ENCODE results near the gene CAMK2B. TPM values are rescaled to one million over a fixed set of nuclear protein-coding genes. Genes with fewer than 3 reads are reported as not detected.

Gene CAMK2B
- total and polyA plus RNA-seq, 9 donors, result 0.22 to 1.4 (median 0.45) TPM; not detected in 2

DNA sequence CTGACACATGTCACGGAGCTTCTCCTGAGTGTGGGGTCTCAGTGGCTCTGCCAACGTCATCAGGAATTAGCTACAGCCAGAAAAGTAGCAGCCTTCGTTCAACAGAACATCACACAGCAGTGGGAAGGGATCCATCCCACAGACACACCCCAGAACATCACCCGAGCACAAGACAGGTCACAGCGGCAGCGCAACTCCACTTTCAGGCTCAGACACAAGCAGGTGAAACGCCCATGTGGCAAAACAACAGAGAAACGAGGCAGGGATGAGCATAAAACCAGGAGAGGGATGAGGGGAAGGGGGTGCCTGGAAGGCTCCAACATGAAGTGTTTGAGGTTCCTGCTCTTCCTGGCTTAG, 44.8 kb downstream of the CAMK2B start:
- Histone ChIP-seq H3K4me1 (ENCODE audit: insufficient read depth) (no peaks in the 10 kb centered on the region), H3K36me3 (no peaks in the 10 kb centered on the region), H3K9me3 (no peaks in the 10 kb centered on the region), H3K27ac (no peak overlapping the region), H3K27me3 (no peaks in the 10 kb centered on the region), H3K4me3 (no peak overlapping the region)
- no peak for TF ChIP-seq POLR2A (IDR thresholded peaks at IDR 0.05)
- TF ChIP-seq EP300 (IDR thresholded peaks at IDR 0.05), result no peak
- TF ChIP-seq, protein P1, sequence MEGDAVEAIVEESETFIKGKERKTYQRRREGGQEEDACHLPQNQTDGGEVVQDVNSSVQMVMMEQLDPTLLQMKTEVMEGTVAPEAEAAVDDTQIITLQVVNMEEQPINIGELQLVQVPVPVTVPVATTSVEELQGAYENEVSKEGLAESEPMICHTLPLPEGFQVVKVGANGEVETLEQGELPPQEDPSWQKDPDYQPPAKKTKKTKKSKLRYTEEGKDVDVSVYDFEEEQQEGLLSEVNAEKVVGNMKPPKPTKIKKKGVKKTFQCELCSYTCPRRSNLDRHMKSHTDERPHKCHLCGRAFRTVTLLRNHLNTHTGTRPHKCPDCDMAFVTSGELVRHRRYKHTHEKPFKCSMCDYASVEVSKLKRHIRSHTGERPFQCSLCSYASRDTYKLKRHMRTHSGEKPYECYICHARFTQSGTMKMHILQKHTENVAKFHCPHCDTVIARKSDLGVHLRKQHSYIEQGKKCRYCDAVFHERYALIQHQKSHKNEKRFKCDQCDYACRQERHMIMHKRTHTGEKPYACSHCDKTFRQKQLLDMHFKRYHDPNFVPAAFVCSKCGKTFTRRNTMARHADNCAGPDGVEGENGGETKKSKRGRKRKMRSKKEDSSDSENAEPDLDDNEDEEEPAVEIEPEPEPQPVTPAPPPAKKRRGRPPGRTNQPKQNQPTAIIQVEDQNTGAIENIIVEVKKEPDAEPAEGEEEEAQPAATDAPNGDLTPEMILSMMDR (IDR thresholded peaks at IDR 0.05), result no peak
- peak in 1 of 5 donors; percentile 1 for DNase-seq
- WGBS, 3 donors, result 81 to 85% (median 82%) methylated on average over 8 of the region's 8 CpGs
- intact Hi-C loops (cut with DNase I), result no loop called here

DNA sequence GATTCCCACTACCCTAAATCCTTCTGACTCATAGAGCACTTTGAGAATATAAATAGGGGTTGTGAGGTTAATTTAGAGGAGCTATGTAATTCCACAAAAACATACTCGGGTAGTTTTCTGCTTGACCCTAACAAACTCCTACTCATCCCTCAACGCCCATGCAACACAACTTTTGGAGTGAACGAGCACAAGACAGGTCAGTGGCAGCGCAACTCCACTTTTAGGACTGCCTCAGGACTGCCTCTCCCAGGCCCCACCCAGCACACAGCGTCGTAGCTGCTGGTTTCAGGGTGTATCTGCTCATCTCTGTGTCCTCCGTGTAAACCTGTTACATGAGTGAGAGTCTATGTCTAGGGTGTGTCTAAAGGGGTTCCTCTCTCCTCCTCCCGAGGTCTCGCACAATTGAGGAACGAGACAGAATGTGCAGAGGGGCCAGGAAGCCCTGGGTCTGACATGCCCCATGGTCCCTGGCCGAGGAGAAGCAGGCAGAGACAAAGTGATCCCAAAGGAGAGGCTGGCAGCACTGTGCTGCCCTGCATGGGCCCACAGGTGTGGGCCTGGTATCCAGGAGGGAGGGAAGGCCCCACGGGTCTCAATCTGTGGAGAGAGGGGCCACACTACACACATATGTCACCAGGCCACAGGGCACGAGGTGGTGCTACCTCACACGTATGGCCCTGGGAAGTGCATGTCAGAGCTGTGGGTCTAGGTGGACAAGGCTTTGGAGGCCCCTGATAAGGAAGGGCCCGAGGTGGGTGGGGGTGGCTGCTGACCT, 45.5 kb downstream of the CAMK2B start:
- TF ChIP-seq POLR2A (IDR thresholded peaks at IDR 0.05), result no peak
- TF ChIP-seq, protein P1 (IDR thresholded peaks at IDR 0.05), result no peak
- TF ChIP-seq EP300 (IDR thresholded peaks at IDR 0.05), result no peak
- 81 to 84% (median 83%) methylated on average over 15 of the region's 15 CpGs for WGBS, 3 donors
- Histone ChIP-seq H3K4me1 (ENCODE audit: insufficient read depth) (no peaks in the 10 kb centered on the region), H3K36me3 (no peaks in the 10 kb centered on the region), H3K27me3 (no peaks in the 10 kb centered on the region), H3K9me3 (no peaks in the 10 kb centered on the region), H3K27ac (no peak overlapping the region), H3K4me3 (no peak overlapping the region)
- intact Hi-C loops (cut with DNase I), result no loop called here
- DNase-seq, result peak; percentile 2 to 16 (median 6)

DNA sequence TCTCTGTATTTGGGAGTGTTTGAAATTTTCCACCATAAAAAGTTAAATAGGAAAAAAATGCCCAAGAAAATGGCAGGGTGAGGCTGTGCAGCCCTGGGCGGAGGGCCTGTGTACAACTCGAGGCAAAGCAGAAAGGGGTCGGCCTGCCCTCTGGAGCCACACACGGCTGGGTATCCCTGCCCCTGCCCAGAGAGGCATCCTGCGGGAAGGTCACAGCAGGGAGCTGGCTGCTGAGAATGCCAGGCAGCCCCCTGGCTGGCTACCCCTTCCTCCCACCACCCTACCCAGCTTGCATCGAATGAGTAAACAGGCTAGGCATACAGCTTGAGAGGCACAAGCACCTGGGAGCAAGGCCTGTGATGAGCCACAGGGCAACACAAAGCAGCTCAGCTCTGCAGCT, 46.1 kb downstream of the CAMK2B start:
- peak; percentile 3 to 21 (median 5) for DNase-seq
- H3K36me3 ChIP-seq, result no peaks in the 10 kb centered on the region
- H3K4me3 ChIP-seq, result no peak overlapping the region
- H3K9me3 ChIP-seq, result no peaks in the 10 kb centered on the region
- no peak overlapping the region for H3K27ac ChIP-seq
- H3K4me1 ChIP-seq (ENCODE audit: insufficient read depth), result no peaks in the 10 kb centered on the region
- TF ChIP-seq POLR2A (IDR thresholded peaks at IDR 0.05), result no peak
- no peak for TF ChIP-seq EP300 (IDR thresholded peaks at IDR 0.05)
- TF ChIP-seq, protein P1 (IDR thresholded peaks at IDR 0.05), result no peak
- WGBS, 3 donors, result 52 to 69% (median 64%) methylated on average over 6 of the region's 6 CpGs
- no peaks in the 10 kb centered on the region for H3K27me3 ChIP-seq
- intact Hi-C loops (cut with DNase I), result no loop called here

DNA sequence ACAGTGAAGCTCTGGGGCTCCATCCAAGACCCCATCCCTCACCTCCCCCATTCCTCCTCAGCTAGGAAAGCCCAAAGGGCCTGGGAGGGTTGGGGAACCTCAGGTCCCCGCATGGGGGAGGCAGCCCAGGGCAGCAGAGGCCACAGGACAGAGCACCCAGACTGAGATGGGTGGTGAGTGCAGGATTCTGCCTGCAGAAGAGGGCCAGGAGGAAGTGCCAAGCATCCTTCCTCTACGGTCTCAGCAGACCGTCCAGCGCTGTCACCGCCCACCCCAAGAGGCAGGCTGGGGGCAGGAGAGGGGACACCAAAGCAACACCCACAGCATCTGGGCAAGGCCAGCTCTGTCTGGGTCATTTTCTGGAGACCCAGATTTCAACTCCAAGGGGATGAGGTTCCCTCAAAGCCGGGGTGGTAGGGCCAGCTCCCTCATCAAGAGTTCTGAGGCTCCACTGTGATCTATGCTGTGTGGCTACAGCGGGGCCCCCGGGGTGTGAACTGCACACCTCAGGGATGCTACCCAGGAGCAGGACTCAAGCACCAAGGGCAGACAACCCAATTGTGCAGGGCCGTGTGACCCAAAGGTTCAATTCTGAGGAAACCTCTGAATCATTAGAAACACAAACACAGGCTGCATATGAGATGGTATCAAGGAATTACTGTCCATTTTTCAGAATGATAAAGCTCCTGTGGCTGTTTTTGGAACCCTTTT, 46.8 kb downstream of the CAMK2B start:
- H3K4me1 ChIP-seq (ENCODE audit: insufficient read depth), result no peaks in the 10 kb centered on the region
- no peaks in the 10 kb centered on the region for H3K27me3 ChIP-seq
- H3K36me3 ChIP-seq, result no peaks in the 10 kb centered on the region
- no peak overlapping the region for H3K4me3 ChIP-seq
- peak; percentile 3 to 13 (median 6) for DNase-seq
- 82 to 85% (median 85%) methylated on average over 9 of the region's 9 CpGs for WGBS, 3 donors
- TF ChIP-seq, protein P1 (IDR thresholded peaks at IDR 0.05), result no peak
- TF ChIP-seq POLR2A (IDR thresholded peaks at IDR 0.05) (no peak), EP300 (IDR thresholded peaks at IDR 0.05) (no peak)
- H3K9me3 ChIP-seq, result no peaks in the 10 kb centered on the region
- intact Hi-C loops (cut with DNase I), result no loop called here
- no peak overlapping the region for H3K27ac ChIP-seq
